ENCODE data around the gene UEVLD. TPM values are rescaled to one million over a fixed set of nuclear protein-coding genes. Genes with fewer than 3 reads are reported as not detected.

UEVLD gene
- total RNA-seq, 1 experiment from 2014 or later = 26.7 TPM

GRCh38 chr11:18502352-18502751, 86.2 kb downstream of the UEVLD start:
- H3K4me1 ChIP-seq (ENCODE audit: control insufficient read depth, insufficient read depth, low read length) = no peaks in the 10 kb centered on the region
- intact Hi-C loops (cut with micrococcal nuclease; ENCODE audit: unreplicated experiment) (no loop called here), in situ Hi-C loops (cut with HindIII; ENCODE audit: low pct_unique_long_range_greater_than_20kb, low sequenced_read_pairs) (no loop called here)
- ChIA-PET POLR2A (no interaction called here), CTCF (no interaction called here)
- peaks cover 5% of the 10 kb centered on the region; the same call in 1 of the 2 replicates for H3K36me3 ChIP-seq (ENCODE audit: control insufficient read depth, insufficient read depth, low read length)
- DNase-seq (ENCODE audit: low read depth, low spot score) (no peak), ATAC-seq (no peak)
- no TSS peak for BruUV-seq (replicated peaks)
- H3K27me3 ChIP-seq (ENCODE audit: control insufficient read depth, insufficient read depth, low read length) = no peaks in the 10 kb centered on the region
- H3K27ac ChIP-seq (ENCODE audit: low read length) = no peak overlapping the region
- TF ChIP-seq POLR2AphosphoS5 (IDR thresholded peaks at IDR 0.05; ENCODE audit: low read depth, low read length) = no peak
- no peak for TF ChIP-seq SIN3A (IDR thresholded peaks at IDR 0.05; ENCODE audit: borderline replicate concordance, insufficient read depth, low read depth, low read length)
- no peak for TF ChIP-seq TCF7L2 (IDR thresholded peaks at IDR 0.05; ENCODE audit: low read depth, low read length)
- TF ChIP-seq, protein P1, sequence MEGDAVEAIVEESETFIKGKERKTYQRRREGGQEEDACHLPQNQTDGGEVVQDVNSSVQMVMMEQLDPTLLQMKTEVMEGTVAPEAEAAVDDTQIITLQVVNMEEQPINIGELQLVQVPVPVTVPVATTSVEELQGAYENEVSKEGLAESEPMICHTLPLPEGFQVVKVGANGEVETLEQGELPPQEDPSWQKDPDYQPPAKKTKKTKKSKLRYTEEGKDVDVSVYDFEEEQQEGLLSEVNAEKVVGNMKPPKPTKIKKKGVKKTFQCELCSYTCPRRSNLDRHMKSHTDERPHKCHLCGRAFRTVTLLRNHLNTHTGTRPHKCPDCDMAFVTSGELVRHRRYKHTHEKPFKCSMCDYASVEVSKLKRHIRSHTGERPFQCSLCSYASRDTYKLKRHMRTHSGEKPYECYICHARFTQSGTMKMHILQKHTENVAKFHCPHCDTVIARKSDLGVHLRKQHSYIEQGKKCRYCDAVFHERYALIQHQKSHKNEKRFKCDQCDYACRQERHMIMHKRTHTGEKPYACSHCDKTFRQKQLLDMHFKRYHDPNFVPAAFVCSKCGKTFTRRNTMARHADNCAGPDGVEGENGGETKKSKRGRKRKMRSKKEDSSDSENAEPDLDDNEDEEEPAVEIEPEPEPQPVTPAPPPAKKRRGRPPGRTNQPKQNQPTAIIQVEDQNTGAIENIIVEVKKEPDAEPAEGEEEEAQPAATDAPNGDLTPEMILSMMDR (IDR thresholded peaks at IDR 0.05) = no peak
- no peak for TF ChIP-seq REST (IDR thresholded peaks at IDR 0.05; ENCODE audit: insufficient read depth in 1 of 2, low read depth in 2 of 2, low read length in 1 of 2)
- H3K9me3 ChIP-seq (ENCODE audit: control insufficient read depth, insufficient read depth, low read depth, low read length) = no peaks in the 10 kb centered on the region
- H3K4me3 ChIP-seq (ENCODE audit: low read depth in 2 of 2, low read length in 2 of 2) = no peak overlapping the region

- no TSS peak for BruUV-seq (replicated peaks)
- CTCF ChIA-PET = no interaction called here
- intact Hi-C loops (cut with micrococcal nuclease; ENCODE audit: unreplicated experiment) = no loop called here
- DNase-seq (ENCODE audit: low read depth, low spot score) (no peak), ATAC-seq (no peak)
- H3K4me1 ChIP-seq (ENCODE audit: control insufficient read depth, insufficient read depth, low read length) = no peaks in the 10 kb centered on the region
- TF ChIP-seq TCF7L2 (IDR thresholded peaks at IDR 0.05; ENCODE audit: low read depth, low read length) (no peak), REST (IDR thresholded peaks at IDR 0.05; ENCODE audit: insufficient read depth in 1 of 2, low read depth in 2 of 2, low read length in 1 of 2) (no peak), POLR2AphosphoS5 (IDR thresholded peaks at IDR 0.05; ENCODE audit: low read depth, low read length) (no peak), SIN3A (IDR thresholded peaks at IDR 0.05; ENCODE audit: borderline replicate concordance, insufficient read depth, low read depth, low read length) (no peak)
- TF ChIP-seq, protein P1 (IDR thresholded peaks at IDR 0.05) = no peak
- in situ Hi-C loops (cut with HindIII; ENCODE audit: low pct_unique_long_range_greater_than_20kb, low sequenced_read_pairs) = no loop called here
- H3K4me3 ChIP-seq (ENCODE audit: low read depth in 2 of 2, low read length in 2 of 2) = no peak overlapping the region
- H3K36me3 ChIP-seq (ENCODE audit: control insufficient read depth, insufficient read depth, low read length) = peaks cover 5% of the 10 kb centered on the region; the same call in 1 of the 2 replicates
- no peaks in the 10 kb centered on the region for H3K9me3 ChIP-seq (ENCODE audit: control insufficient read depth, insufficient read depth, low read depth, low read length)
- no peaks in the 10 kb centered on the region for H3K27me3 ChIP-seq (ENCODE audit: control insufficient read depth, insufficient read depth, low read length)
- H3K27ac ChIP-seq (ENCODE audit: low read length) = no peak overlapping the region
- POLR2A ChIA-PET = no interaction called here
Measured at GRCh38 chr11:18501629-18502028, 86.9 kb downstream of the UEVLD start.

Measured in Panc1 (cell line).